Stimulated activated CD8-positive, alpha-beta memory T cell treated with anti-CD3 and anti-CD28 coated beads, Interleukin-12 subunit alpha, Interleukin-12 subunit beta, amount 100 ng/mL, for 4 hours (primary cell): Measurements from ENCODE around the gene LLCFC1.
"Not testable (repeated sequence)": the region's sequence is repeated elsewhere in the genome, so short reads cannot be mapped to it uniquely, and the experiment has no call there.

Source experiments
- DNase-seq: peaks from one replicate; pipeline ENCODE4 v3.0.0-alpha.2; 2020; ENCODE audit warnings: low read depth

The LLCFC1 gene

DNA sequence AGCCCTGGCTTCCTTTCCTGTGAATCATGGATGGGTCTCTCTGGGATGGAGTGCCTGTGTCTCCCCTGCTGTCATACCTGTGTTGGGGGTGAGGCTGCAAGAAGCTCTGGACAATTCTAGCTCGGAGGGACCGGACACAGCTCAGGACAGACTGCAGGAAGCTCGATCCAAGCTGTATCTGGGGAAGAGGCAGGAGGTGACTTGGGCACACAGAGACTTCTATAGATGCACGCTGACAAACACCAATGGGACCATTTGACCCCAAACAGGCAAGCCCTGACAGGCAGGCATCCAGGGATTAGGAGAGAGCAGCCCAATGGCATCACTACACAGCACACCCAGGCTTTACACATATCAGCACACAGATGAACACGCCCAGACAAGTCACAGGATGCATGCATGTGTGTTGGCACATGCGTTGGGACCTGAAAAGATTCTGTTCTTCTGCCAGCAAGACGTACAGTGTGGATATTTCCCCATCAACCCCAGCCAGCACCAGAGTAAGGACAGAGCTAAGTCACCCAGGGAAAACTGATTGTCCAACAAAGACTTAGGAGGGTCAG is 4.5 kb downstream of the LLCFC1 start:
- no peak for DNase-seq

DNA sequence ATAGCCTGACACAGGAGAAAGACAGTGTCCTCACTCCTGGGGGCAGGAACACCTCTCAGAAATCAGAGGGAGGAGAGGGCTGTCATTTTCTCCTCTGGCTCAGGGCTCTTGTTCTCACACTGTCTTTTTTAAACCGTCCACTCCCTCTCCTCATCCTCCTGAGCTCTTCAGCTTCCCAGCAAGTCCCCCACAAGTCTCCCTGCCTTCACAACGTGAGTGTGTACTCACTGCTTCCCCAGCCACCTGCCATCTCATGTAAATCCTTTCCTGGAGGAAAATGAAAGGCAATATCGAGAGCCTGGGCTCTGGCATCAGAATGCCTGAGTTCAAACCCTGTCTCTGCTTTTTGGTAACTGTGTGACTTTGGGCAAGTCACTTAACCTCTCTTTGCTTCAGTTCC is 5.7 kb downstream of the LLCFC1 start:
- DNase-seq: no peak

- DNase-seq: no peak
Measured at GRCh38 chr7:142948603-142949002, 9.3 kb downstream of the LLCFC1 start.

GRCh38 chr7:142950235-142950634 is 11.0 kb downstream of the LLCFC1 start:
- no peak for DNase-seq

DNA sequence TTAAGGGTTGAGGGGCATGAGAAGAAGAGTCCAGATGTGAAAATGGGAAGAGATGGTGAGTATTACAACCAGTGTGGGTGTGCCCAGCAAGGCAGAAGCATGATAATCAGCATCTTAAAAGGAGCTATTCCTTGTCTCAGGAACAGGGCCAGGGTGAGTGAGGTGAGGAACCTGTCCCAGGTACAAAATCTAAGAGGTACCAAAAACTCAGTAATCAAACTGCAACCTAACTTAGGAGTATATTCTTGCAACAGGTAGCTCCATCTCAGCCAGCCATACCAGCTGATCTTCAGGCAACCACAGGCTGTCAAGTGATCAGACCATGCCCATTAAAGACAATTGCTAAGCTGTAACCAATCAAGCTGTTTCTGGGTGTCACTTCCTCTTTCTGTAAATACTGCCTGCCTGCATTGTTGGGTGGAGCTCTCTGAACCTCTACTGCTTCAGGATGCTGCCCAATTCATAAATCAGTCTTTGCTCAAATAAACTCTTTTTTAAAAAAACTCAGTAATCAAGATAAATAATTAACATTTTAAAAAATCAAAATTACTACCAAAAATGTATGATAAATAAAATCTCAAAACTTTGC is 15.5 kb downstream of the LLCFC1 start:
- no peak for DNase-seq

DNA sequence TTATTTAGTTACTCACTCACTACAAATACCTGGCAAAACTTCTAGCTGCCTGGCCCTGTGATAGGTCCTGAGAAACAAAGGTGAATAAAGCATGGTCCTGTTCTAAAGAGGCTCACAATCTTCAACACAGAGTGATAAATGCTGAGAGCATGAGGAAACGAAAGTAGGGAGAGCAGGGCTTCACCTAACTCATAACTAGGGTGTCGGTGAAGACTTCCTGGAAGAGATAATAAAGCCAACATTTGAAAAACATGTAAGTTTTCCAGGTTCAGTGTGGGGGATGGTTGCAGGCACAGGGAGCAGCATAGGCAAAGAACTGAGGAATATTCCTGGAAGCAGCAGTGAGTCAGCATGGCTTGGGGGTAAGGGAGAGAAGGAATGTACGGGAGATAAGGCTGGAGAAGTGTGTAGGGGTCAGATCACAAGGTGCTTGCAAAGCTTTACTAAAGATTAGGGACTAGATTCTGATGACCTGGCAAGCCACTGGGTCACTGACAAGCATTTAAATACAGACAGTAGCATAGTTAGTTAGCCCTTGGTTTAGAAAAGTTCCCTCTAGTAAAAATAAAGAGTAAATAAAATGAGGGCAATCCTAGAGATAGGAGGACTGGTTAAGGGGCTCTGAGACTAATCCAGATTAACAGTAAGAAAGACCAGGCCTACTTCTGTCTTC is 17.8 kb downstream of the LLCFC1 start:
- DNase-seq: no peak

GRCh38 chr7:142957723-142958122 is 18.4 kb downstream of the LLCFC1 start:
- DNase-seq: no peak

GRCh38 chr7:142959202-142959601 is 19.9 kb downstream of the LLCFC1 start:
- DNase-seq: no peak

GRCh38 chr7:142960955-142961512 is 21.8 kb downstream of the LLCFC1 start:
- no peak for DNase-seq

DNA sequence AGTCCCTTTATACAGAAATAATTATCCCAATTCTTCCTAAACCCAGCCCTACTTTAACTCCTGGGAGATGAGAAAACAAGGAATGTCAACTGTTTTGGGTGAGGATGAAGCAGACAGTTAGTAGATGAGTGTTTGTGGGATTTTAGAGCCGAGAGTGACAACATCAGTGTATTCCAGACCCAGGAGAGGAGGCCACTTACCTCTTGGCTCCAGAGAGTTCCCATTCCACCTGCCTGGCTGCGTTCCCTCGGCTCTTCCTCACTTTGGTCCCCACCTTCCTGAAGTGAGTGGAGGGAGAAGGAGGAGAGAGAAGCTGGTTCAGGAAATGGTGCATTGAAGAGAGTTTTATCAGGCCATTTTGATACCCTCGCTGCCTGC is 22.3 kb downstream of the LLCFC1 start:
- no peak for DNase-seq

DNA sequence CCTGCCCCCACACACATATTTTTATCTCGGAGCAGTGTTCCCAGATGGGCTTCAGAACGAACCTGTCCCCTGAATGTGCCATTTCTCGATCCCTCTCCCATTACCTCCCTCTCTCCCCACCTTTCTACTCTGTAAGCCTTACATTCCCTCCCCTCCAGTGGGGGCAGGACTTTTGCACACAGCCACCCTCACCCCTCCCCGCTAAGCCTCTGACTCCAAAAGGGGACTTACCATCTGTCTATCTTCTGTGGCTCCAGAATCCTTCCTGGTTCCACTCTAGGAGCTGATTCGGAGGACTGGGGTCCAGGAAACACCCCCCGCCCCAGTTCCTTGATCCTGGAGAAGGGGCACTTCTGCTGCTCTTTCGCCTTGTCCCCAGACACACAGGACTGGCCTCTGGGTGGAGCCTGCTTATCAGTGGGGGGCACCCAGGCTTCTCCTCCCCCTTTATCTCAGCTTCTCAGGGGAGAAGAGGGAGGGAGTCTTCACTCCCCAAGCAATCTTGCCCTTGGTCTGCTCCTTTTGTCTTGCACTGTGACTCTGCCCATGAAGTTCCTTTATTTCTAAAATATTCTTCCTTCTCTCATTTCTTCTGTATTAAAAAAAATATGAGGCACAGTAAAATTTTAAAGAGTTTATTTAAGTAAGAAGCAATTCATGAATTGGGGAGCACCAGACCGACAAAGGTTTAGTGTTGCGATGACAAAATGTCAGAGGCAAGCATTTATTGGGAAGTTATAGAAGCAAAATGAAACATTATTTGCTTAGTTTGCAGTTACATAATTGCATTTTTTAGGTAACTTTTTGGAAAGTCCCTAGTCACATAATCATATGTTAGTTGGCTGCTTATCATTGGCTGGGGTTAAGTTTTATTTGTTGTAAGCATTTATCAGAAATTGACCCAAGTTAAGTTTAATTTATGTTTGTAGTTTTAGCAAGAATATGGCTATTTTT is 23.0 kb downstream of the LLCFC1 start, which contains the start of gene KEL:
KEL (minus strand) TSS at position 391 of the 954 bp plus-strand sequence; CDS start at position 234, 157 bp downstream.
- no peak for DNase-seq

DNA sequence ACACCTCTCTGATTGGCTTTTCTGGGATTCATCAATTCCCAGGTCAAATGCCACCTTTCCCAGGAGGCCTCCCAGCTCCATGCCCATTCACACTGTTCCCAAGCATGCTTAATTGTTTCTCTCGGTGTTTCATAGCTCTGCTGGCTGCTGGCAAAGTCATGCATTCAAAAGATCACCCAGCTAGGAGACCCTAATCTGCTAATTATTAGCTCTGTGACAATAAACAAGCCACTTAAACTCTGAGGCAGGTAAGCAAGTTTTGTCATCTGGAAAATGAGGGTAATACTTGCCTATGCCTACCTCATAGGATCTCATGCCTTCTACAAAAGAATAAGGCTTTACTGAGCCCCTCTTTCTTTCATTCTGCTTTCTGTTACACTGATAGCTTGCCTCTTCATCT is 23.7 kb downstream of the LLCFC1 start:
- no peak for DNase-seq

GRCh38 chr7:142963993-142964392 is 24.7 kb downstream of the LLCFC1 start:
- DNase-seq: no peak

DNA sequence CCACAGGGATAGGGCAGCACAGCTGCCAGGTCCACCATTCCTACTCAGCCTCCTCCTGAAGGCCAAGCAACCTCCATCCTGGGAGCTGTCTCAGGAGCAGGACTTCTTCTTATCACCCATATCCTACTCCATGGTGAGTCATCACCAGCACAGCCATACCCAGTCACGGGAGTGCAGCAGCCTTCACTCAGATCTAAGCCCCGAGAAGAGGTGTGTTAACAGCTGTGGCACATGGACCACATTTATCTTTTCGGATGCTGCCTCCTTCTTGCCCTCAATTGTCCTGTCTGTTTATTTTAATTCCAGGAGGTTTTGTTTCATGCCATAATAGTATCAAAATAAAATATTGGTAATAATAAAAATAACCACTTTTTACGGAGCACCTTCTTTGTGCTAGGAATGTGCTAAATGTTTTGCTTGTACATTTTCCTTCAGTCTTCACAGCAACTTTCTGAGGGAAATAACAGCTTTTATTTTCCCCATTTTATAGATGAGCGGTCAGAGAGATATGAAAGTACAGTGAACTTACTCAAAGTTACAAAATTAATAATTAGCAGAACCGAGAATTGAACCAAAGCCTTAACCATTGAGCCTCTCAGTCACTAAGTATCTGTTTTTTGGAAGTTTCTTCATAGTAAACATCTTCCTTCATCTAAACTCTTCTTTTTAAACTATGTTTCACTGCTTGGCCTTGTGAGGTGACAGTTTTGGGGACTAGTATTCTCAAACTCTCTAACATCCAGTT is 25.4 kb downstream of the LLCFC1 start:
- DNase-seq: no peak

DNA sequence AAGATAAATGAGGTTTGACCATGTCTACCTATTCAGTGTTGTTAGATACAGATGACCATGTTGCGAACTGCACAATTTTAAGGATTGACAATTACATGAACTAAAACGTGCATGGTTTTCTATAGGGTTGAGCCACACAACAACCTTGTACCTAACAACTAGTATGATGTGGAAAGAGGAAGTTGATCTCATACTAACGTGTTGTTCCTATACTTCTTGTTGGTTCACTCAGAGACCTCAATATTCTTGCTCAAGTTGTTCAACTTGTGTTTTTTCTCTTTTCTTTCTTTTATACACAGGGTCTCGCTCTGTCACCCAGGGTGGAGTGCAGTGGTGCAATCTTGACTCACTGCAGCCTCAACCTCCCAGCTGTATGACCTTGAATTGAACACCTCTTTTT is 28.9 kb downstream of the LLCFC1 start:
- no peak for DNase-seq

GRCh38 chr7:142969183-142969582 is 29.9 kb downstream of the LLCFC1 start:
- no peak for DNase-seq

GRCh38 chr7:142974626-142975025 is 35.3 kb downstream of the LLCFC1 start:
- no peak for DNase-seq

DNA sequence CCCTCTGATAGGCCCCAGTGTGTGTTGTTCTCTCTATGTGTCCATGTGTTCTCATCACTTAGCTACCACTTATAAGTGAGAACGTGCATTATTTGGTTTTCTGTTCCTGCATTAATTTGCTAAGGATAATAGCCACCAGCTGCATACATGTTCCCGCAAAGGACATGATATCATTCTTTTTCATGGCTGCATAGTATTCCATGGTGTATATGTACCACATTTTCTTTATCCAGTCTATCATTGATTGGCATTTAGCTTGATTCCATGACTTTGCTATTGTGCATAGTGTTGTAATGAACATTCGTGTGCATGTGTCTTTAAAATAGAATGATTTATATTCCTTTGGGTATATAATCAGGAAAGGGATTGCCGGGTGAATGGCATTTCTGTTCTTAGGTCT is 39.1 kb downstream of the LLCFC1 start:
- DNase-seq: not testable (repeated sequence)

GRCh38 chr7:142983825-142984224 is 44.5 kb downstream of the LLCFC1 start:
- no peak for DNase-seq

GRCh38 chr7:142984297-142984696 is 45.0 kb downstream of the LLCFC1 start:
- no peak for DNase-seq
